Natural killer cell treated with Interleukin-12 subunit alpha and Interleukin-12 subunit beta and Interleukin-15 and Interleukin-18, amount 100 ng/mL, for 72 hours (primary cell): Measurements from ENCODE around the gene SHISA2. TPM values are rescaled to one million over a fixed set of nuclear protein-coding genes. Genes with fewer than 3 reads are reported as not detected.

Source experiments
- total RNA-seq, 2 donors: library from RNA; stranded (reverse); gene quantifications; one replicate each; pipeline ENCODE4 v1.2.3, GENCODE V29; 2022

Gene SHISA2
- total RNA-seq, 2 donors from 2014 or later: 0.17 to 0.67 TPM

Other genes with a start within 250 kb of the SHISA2 start
- 10 to 100 TPM; 37.7 to 64.4 TPM for gene RNF6, start 170.3 kb upstream of the SHISA2 start, total RNA-seq
- 10 to 100 TPM; 16.3 to 17.0 TPM for gene CDK8, start 202.1 kb upstream of the SHISA2 start, total RNA-seq